ENCODE results near the gene ACACA.

ACACA gene

GRCh38 chr17:37406635-37407461 is at the start of gene ACACA, which contains the start of gene TADA2A (continued):
- 0 out of 2 replicates have a peak, but pooled peaks have one; percentile 48 for TF ChIP-seq HIC1 (tag by site-specific recombination; IDR thresholded peaks at IDR 0.05)
- no peak for TF ChIP-seq ZNF571 (tag by site-specific recombination; IDR thresholded peaks at IDR 0.05)
- no peak for TF ChIP-seq AEBP2 (tag by site-specific recombination; IDR thresholded peaks at IDR 0.05; ENCODE audit: borderline replicate concordance)
- TF ChIP-seq ZNF529 (tag by site-specific recombination; IDR thresholded peaks at IDR 0.05; ENCODE audit: insufficient replicate concordance): no peak
- 0 out of 2 replicates have a peak, but pooled peaks have one; percentile 23 for TF ChIP-seq CTCF (tag by site-specific recombination; IDR thresholded peaks at IDR 0.05)
- TF ChIP-seq ZNF626 (tag by site-specific recombination; IDR thresholded peaks at IDR 0.05): no peak
- 0 out of 2 replicates have a peak, but pooled peaks have one; percentile 31 for TF ChIP-seq ZXDB (tag by site-specific recombination; IDR thresholded peaks at IDR 0.05)
- TF ChIP-seq ZNF843 (tag by site-specific recombination; IDR thresholded peaks at IDR 0.05): peak; percentile 25; the same call in 1 of the 2 replicates
- no peak for TF ChIP-seq ZNF548 (tag by site-specific recombination; IDR thresholded peaks at IDR 0.05)
- TF ChIP-seq ZNF692 (tag by site-specific recombination; IDR thresholded peaks at IDR 0.05): peak; percentile 80
- TF ChIP-seq ZNF398 (tag by site-specific recombination; IDR thresholded peaks at IDR 0.05): no peak
- TF ChIP-seq ZNF670 (tag by site-specific recombination; IDR thresholded peaks at IDR 0.05; ENCODE audit: low read depth): no peak
- TF ChIP-seq ZFHX2 (tag by site-specific recombination; conservative IDR thresholded peaks at IDR 0.05): peak; percentile 17; the same call in 1 of the 2 replicates
- peak; percentile 90 for TF ChIP-seq ZBTB26 (tag by site-specific recombination; optimal IDR thresholded peaks at IDR 0.05)
- TF ChIP-seq SP3 (tag by site-specific recombination; IDR thresholded peaks at IDR 0.05): peak; percentile 71
- peak; percentile 66; the same call in 1 of the 2 replicates for TF ChIP-seq KLF17 (tag by site-specific recombination; IDR thresholded peaks at IDR 0.05)
- TF ChIP-seq ZBTB10 (tag by site-specific recombination; IDR thresholded peaks at IDR 0.05): peak; percentile 67; the same call in 1 of the 2 replicates
- peak; percentile 74 for TF ChIP-seq SP2 (tag by site-specific recombination; IDR thresholded peaks at IDR 0.05)
- peak; percentile 77 for TF ChIP-seq PRDM4 (tag by site-specific recombination; IDR thresholded peaks at IDR 0.05)
- no peak for TF ChIP-seq ZNF707 (tag by site-specific recombination; IDR thresholded peaks at IDR 0.05)

Measured in HEK293 (cell line).